Kidney capillary endothelial cell (primary cell): ENCODE measurements around the gene ZNF423.

Source experiments
- DNase-seq: peaks from one replicate; pipeline ENCODE4 v3.0.0-alpha.2; 2018; ENCODE audit warnings: low spot score

ZNF423 gene

GRCh38 chr16:49663081-49664065, 192.5 kb downstream of the ZNF423 start:
- no peak for DNase-seq

- no peak for DNase-seq
Measured at GRCh38 chr16:49662569-49662968, 193.3 kb downstream of the ZNF423 start.

DNA sequence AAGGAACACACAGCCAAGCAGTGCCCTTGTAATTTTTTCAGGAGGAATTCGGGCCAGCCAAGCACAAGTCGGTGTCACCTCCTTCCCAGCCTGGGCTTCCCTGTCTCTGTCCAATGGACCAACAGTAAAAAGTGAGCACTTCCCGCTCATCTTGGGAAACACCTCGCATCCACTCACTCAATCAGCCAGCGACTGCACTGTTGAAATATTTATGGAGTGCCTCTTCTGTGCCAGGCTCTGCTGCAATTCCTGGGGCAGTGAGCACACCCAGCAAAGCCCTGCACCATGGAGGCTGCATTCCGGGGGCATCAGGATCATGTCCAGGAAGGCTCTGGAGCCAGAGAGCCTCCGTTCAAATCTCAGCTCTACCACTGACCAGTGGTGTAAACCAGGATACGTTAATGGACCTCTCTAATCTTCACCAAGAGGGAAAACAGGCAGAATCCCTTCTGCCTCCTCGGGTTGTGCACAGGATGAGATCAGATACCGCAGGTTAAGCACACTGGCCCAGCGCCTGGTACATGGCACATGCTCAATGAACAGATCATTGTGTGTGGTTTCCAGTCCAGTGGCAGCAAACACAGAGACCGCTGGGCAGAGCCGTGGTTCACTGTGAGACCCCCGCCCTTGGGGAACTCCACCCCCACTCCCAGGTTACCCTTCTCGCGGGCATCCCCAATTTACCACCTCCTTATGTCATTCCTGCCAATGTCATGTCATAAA, 194.3 kb downstream of the ZNF423 start:
- DNase-seq = no peak

- no peak for DNase-seq
Measured at GRCh38 chr16:49660626-49661025, 195.3 kb downstream of the ZNF423 start.

DNA sequence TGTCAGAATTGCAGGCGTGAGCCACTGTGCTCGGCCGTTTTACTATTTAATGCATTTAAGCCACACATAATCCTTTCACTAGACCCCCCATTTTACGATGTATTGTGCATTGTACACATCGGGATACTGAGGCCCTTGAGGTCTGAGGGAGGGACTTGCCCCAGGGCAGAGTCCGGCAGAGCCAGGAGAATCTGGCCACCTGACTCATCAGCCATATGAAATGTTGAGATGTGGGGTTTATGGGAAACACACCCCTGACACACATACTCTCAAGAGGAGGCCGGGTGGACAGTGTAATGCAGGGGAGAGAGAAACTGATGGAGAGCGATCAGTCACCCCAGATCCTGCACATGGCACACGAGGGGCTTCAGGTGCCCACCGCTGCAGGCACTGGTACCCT, 196.6 kb downstream of the ZNF423 start:
- no peak for DNase-seq

DNA sequence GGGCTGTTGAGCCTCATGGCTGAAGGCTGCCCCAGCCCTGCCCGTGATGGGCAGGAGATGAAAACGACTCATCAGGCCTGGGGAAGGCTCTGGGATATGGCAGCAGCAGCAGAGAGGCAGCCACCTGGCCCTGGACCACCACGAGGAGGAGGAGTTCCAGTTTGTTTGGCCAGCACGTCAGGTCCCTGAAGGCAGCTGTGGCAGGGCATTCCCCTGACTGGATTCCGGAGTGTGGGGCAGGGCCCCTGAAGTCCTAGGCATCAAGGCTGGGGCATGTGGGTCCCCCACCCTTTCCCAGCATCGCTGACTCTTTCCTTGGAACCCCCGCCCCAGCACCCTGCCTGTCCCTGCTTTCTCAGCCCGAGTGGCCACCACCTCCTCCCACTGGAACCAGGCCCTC, 197.4 kb downstream of the ZNF423 start:
- no peak for DNase-seq

- DNase-seq = no peak
Measured at GRCh38 chr16:49657736-49658465, 198.0 kb downstream of the ZNF423 start.

DNA sequence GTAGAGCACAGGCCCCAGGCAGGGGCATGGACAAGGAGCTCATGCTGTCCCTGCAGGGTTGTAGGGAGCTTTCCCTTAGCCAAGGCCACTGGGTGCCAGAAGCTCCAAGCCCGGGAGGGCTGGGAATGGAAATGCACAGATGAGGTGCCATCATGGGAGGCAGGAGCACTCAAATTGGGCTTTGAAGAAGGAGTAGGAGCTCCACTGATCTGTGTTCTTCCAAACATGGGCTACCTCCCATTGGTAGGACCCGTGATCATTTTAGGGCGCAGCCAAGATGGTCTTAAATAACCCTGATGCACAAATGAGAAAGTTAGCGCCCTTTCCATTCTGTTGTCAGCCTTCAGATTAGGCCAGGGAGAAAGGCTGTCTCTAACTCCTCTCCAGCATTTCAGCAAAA, 201.5 kb downstream of the ZNF423 start:
- no peak for DNase-seq

DNA sequence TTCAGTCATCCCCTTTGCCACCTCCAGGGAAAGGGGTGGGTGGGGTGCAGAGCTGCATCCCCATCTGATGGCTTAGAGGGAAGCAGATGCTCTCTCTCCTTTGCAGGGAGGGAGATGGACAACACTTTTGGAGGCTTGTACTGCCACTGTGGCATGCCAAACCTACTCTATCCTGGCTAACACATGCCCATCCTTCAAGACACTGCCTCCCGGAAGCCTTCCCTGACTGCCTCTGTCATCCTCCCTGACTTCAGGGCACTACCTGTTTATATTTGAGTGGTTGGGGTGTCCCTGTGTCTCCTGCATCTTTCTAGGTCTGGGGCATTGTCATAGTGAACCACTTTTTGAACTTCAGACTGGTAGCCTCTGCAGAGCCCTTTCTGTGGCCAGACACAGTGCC, 202.3 kb downstream of the ZNF423 start:
- DNase-seq = no peak

DNA sequence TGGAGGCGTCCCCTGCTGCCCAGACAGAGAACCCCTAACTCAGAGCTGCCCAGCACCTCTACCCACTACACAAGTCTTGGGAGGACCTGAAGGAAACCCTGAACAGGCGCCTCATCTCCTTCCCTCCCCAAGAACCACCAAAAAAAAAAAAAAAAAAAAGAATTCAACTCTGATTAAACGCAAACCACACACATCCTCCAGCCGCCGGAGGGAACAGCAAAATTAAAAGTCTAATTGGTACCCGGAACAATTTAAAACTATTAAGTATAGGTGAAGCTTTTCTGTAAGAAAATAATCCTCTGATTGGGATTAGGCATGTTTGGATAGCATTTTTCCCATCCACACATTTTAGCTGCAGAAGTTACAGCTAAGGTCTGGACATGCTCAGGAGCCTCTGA, 202.7 kb downstream of the ZNF423 start:
- no peak for DNase-seq

DNA sequence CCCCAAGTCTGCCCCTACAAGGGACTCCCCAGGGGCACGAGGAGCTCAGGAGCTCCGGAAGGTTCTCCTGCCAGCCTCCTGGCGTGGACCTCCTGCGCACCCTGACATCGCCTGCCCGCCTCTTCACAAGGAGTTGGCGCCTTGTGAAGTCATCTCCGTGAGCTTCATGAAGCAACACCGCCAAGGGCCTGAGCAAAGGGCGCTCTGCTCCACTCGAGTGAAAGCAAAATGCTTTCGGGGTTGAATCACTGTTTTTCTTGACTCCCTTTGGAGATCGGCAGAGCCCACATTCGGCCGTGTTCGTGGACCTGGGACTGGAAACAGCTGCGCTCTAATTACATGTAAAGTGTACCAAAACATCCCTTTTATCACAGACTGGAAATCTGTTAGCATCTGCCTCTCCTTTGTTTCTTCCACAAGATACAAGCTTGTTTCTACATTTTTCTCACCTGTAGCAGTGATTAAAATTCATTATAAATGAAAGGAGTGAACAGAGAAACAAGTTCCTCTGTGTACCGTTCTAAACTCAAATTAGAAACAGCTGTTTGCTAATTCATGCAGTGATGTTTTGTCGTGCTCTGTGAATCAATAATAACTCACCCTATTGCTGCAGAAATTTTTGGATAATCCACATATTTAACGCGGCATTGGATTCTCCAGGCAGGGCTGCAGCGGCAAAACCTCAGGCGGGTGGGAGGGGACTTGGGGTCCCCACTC, 203.3 kb downstream of the ZNF423 start:
- no peak for DNase-seq

GRCh38 chr16:49651996-49652395, 203.9 kb downstream of the ZNF423 start:
- DNase-seq = no peak

- no peak for DNase-seq
Measured at GRCh38 chr16:49651226-49651625, 204.7 kb downstream of the ZNF423 start.

- DNase-seq = no peak
Measured at GRCh38 chr16:49650603-49651002, 205.3 kb downstream of the ZNF423 start.

DNA sequence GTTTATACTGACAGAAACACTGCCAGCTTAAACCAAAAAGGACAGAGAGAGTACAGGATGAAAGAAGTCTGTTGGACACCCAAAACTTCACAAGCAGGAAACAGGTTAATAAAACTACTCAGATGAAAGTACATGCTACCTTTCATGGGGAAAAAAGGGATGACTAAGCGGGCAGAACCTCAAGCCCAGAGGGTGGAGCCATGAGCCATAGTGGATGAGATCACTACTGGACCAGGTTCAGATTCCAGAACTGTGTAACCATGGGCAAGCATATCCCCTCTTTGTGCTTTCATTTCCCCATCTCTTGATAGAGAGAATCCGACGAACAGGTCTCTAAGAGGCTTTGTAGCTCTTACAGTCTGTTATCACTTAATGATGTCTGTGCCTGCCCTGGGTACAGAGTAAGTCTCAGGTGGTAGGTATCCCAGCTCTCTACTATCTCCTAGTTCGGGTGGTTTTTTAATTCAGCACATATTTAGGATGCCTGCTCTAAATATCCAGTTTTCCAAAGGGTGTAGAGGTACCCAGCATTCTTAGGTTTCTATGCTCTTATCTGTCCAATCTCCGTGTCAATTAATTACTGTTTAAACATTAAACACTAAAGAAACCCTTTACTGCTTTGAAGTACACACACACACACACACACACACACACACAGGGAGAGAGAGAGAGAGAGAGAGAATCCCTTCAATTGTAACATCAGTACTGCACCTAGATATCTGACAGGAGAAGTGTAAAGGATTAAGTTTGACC, 206.7 kb downstream of the ZNF423 start:
- DNase-seq = no peak

- DNase-seq = no peak
Measured at GRCh38 chr16:49647673-49648072, 208.2 kb downstream of the ZNF423 start.

DNA sequence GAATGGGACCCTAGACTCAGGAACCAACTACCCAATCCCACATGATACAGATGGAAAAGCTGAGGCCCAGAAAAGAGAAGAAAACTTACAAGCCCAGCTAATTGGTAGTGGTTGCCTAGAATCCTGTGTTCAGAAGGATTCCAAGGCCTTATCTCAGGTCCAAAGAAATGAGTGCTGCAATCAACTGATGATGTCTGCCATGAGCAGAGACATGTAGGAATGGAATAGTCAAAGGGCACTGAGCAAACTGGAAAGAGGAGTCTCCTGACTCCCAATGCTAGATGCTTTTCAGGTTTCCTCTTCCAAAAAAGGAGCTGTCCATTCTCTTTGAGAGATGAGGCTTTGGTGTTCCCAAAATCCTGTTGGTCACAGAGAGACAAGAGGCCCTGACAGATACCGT, 210.6 kb downstream of the ZNF423 start:
- DNase-seq = no peak

DNA sequence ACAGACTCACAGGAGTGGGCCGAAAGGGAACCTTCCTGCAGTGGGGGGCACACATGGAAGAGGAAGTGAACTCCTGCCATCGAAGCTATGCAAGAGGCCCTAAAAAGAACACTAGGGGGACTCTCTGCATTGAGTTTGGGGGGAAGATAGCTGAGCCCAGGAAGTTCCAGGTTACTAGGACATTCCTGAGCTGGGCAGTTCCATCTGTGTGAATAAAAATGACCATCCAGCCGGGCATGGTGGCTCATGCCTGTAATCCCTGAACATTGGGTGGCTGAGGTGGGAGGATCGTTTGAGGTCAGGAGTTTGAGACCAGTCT, 211.8 kb downstream of the ZNF423 start:
- no peak for DNase-seq

DNA sequence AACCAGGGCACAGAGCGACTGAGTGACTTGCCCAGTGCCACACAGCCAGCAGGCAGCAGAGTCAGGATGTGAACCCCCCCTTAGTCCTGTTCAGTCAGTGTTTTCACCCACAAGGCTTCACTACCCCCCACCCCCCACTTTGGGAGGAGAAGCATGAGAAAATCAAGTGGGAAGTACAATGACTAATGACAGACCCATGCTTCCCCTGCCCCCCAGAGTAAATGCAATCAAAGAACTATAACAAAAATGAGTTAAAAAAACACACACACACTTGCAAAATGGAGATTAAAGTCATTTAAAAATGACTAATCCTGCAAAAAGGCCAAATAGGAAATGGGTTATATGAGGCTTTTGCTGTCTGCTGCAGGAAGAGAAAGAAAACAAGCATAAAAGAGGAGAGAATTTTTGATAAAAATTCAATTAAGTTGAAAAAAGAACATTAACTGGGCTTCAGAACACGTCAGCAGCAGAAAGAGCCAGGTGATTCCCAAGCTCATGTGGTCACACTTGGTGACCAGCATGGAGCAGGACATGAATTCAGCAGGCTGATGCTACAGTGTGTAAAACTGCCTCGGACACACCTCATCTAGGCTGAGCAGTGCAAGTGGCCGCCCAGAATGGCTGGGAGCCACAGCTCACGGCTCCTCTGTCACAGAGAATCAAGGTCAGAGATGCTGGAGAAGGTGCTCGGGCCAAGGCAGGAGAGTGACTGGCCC, 212.3 kb downstream of the ZNF423 start:
- DNase-seq = peak; percentile 44

DNA sequence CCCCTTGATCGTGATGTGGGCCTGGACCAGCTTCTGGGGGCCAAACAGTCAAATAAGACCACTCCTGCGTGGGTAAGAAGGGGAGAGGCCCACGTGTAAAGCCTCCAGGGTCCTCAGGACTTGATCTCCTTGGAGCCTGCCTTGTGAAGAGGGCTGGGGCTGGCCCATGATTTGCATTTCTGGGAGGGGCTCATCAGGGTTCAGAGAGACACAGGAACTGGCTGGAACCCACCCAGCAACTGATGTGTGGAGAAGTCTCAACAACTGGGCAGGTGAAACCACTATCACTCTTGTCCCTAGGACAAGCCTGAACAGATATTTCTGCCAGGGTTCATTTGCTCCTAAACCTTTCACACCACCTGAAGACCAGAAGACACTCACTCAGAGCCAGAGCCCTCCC, 214.7 kb downstream of the ZNF423 start:
- DNase-seq = no peak

DNA sequence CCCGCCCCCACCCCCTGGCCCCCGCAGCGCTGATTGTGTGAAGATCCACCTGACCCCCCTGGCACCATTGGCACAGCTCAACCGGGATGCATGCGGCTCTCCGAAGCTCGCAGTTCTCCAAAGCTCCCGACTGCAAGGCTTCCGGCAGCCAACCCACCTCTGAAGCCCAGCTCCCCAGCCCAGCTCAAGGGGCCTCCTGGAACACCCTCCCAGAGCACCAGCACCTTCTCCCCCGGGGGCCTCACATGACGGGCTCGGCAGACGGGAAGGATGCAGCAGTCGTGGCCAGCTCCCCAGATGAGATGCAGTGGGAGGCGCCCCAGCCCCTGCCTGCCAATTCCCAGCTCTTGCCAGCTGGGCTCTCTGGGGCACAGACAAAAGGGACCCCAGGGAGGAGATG, 215.3 kb downstream of the ZNF423 start:
- no peak for DNase-seq
